IPS-20b (cell line): Measurements from ENCODE around the gene METTL26.

Experiments
- H3K27ac ChIP-seq: one replicate; pipeline ENCODE4 v1.5.1; 2013; ENCODE audit warnings: low read length
- H3K27me3 ChIP-seq: 2 replicates; pipeline ENCODE4 v1.6.1; 2013; ENCODE audit warnings: mild to moderate bottlenecking, low read length, inconsistent platforms; ENCODE audit not compliant: insufficient read depth
- H3K36me3 ChIP-seq: 2 replicates; pipeline ENCODE4 v1.6.1; 2013; ENCODE audit warnings: low read depth, mild to moderate bottlenecking, inconsistent platforms, low read length, moderate library complexity; ENCODE audit not compliant: insufficient read depth
- H3K4me1 ChIP-seq: 2 replicates; pipeline ENCODE4 v1.6.1; 2013; ENCODE audit warnings: mild to moderate bottlenecking, control low read depth, inconsistent platforms, low read length, moderate library complexity; ENCODE audit not compliant: insufficient read depth
- H3K4me3 ChIP-seq: 2 replicates; pipeline ENCODE4 v1.5.1; 2013; ENCODE audit warnings: mild to moderate bottlenecking, low read length, inconsistent platforms
- H3K9ac ChIP-seq: 2 replicates; pipeline ENCODE4 v1.6.1; 2013; ENCODE audit warnings: low read depth, mild to moderate bottlenecking, inconsistent platforms, low read length, moderate library complexity
- H3K9me3 ChIP-seq: 2 replicates; pipeline ENCODE4 v1.6.1; 2013; ENCODE audit warnings: mild to moderate bottlenecking, low read depth, low read length, inconsistent platforms; ENCODE audit not compliant: insufficient read depth

Gene METTL26

DNA sequence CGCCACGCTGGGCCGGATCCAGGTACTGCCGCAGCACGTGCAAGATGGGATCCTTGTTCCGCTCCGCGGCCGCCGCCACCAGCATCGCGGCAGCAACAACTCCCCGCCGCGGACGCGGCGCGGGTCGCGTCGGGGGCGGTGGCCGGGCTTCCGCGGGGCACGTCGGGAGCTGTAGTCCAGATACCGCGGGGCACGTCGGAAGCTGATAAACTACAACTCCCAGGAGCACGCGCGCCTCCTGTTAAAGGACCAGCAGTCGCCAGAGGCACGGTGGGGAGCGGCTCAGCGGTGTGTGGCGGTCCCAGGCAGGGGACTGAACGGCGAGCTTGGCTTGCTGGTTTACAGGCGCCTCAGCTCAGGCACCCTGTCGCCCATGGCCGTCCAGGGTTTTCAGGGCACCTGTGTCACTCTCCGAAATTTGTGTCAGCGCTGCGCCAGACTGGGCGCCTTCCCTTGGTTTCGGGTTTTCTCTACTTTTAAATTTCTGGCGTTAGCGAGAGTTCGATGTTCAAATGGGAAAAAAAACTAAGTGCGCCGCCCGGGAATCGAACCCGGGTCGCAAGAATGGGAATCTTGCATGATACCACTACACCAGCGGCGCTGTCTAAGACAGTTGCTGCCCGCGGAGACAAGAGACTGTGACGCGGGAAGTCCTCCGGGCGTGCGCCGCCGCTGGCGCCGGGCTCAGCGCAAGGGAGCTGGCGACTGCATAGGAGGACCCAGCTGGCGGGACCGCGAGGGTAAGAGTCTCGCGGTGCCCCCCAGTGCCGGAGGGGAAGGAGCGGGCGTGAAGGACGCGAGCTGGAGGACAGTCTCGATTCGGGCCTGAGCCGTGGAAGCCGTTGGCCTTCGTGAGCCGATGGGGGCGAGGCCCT lies at the start of gene METTL26:
TSS of gene METTL26 (minus strand) at position 100 of the 875 bp plus-strand sequence. CDS start at position 85, 15 bp downstream.
- no peak within 1 kb of the TSS for H3K27ac ChIP-seq
- peak within 1 kb of the TSS; percentile 86 for H3K4me3 ChIP-seq
- H3K4me1 ChIP-seq: no peaks in the 10 kb centered on the region; the same call in 1 of the 2 replicates
- no peaks in the 10 kb centered on the region for H3K36me3 ChIP-seq
- no peaks in the 10 kb centered on the region for H3K27me3 ChIP-seq
- H3K9me3 ChIP-seq: no peaks in the 10 kb centered on the region
- H3K9ac ChIP-seq: peak within 1 kb of the TSS; percentile 79; the same call in 1 of the 2 replicates

DNA sequence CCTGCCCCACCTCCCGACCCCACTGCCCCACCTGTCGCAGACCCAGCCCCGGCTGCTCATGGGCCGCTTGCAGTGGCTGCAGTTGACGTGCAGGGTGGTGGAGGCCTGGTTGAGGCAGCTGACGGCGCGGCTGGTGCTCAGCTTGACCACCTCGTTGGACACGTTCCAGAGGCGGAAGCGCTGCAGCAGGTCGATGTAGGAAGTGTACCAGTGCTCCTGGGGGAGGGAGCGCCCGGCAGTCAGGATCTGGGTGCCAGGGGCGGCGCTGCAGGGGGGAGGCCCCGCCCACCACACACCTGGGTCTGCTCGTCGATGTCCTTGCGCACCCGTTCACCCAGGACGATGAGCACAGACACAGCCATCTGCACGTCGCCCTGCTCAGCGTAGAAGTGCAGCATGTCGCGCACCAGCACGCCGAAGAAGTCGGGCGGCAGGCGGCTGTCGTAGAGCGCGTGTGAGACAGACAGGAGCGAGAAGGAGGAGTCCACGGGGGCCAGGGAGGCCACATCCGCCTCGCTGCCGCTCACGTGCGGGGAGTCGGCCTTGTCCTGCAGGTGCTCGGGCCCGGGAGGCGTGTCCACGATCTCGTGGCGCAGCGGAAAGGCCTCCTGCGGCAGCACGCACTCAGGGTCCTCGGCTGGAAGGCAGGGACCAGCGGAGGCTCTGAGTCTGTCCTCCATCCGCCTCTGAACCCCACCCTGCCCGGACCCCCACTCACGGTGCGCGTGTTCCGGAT lies 49.0 kb upstream of the METTL26 start:
- Histone ChIP-seq H3K4me3 (no peak overlapping the region), H3K9me3 (no peaks in the 10 kb centered on the region), H3K9ac (no peak overlapping the region), H3K27ac (no peak overlapping the region), H3K27me3 (no peaks in the 10 kb centered on the region), H3K4me1 (no peaks in the 10 kb centered on the region), H3K36me3 (peaks cover 19% of the 10 kb centered on the region)

DNA sequence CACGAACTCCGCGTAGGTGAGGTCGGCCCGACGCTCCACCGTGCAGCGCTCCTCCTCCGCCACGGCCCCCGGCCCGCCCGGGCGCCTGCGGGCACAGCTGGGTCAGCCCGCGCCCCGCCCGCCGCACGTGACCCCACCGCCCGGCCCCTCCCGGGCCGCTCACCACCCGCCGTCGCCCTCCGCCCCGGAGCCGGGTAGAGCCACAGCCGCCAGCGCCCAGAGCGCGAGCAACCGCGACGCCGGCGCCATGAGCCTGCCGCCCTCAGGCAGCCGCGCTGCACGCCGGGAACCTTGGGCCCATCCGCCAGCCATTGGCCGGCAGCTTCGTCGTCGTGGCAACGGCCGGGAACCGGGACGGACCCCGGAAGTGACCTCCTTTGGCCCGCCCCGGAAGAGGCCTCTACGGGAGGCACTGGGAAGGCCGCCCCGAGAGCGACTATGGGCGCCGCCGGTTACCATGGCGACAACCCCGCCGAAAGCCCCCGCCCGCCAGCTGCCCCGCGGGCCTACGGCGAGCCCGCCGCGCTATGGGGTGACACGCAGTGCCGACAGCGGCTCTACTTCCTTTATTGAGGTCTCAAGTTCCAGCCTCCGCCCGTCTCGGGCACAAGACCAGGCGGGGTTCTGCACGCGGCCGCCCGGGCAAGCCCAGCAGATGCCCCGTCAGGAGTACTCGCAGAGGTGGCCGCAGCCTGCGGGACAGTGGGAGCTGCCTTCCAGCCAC lies 48.1 kb upstream of the METTL26 start, which contains the start of gene JMJD8:
TSS of gene JMJD8 (minus strand) at position 264 of the 724 bp plus-strand sequence. CDS start at position 249, 15 bp downstream.
- Histone ChIP-seq H3K27ac (no peak within 1 kb of the TSS), H3K36me3 (peaks cover 19% of the 10 kb centered on the region)

DNA sequence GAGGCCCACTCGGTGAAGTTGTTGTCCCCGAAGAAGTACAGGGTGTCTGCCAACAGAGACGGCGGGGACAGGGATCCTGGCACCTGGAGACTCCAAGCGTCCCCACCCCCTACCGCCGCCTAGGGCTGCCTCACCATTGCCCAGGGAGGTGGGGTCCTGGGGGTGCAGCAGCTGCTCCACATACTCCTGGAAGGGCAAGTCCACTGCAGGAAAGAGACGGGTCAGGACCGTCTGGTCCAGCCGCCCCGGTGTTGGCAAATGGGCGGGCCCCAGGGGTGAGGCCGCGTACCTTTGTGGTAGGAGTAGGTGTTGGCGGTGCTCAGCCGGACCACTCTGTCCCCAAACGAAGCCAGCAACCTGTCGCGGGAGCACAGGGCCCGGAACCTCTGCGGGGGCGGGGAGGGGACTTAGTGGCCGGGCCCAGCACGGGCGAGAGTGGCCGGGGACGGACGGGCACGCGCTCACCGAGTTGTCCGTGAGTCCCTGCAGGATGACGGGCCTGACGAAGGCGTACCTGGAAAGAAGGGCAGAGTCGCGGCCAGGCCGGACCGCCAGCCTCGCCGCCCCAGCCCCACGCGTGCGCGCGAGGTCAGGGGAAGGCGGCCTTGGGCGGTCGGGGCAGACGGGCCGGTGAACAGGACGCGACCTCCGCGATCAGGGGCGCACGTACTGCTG lies 47.4 kb upstream of the METTL26 start:
- H3K27me3 ChIP-seq: no peaks in the 10 kb centered on the region

More for the DNA sequence above, 48.1 kb upstream of the METTL26 start, which contains the start of gene JMJD8:
- H3K4me3 ChIP-seq: peak within 1 kb of the TSS; percentile 74
- H3K4me1 ChIP-seq: no peaks in the 10 kb centered on the region
- no peaks in the 10 kb centered on the region for H3K9me3 ChIP-seq
- no peaks in the 10 kb centered on the region for H3K27me3 ChIP-seq
- peak within 1 kb of the TSS; percentile 79 for H3K9ac ChIP-seq

DNA sequence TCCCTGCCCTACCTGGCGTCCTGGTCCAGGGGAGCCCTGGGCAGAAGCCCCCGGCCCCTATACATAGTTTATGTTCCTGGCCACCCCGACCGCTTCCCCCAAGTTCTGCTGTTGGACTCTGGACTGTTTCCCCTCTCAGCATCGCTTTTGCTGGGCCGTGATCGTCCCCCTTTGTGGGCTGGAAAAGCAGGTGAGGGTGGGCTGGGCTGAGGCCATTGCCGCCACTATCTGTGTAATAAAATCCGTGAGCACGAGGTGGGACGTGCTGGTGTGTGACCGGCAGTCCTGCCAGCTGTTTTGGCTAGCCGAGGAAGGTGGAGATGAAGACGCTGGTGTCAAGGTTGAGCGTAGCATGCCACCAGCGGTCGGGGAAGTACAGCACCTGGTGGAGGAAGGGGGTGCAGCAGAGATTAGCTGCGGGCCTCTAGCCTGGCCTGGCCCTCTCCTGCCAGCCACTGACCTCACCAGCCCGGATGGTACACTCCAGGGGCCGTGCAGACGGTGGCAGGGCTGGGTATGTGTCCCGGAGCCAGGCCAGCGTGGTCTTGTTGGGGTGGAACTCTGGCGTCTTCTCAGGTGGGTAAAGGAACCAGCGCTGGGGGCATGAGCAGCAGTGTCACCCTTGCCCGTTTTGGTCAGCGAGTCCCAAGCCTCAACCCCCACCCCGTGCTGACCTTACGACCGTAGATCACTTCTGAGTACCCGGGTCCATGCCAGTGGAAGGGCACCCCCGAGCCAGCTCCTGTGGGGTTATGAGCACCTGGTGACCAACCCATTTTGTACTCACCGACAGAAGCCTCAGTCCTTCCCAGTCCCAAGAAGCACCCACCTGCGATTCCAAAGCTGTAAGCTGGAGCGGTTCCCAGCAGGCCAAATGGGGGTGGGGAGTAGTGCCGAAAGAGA lies 46.6 kb upstream of the METTL26 start:
- peak overlapping the region; percentile 74 for H3K4me3 ChIP-seq
- H3K9me3 ChIP-seq: no peaks in the 10 kb centered on the region
- H3K27ac ChIP-seq: no peak overlapping the region
- no peaks in the 10 kb centered on the region for H3K27me3 ChIP-seq
- H3K36me3 ChIP-seq: peaks cover 19% of the 10 kb centered on the region
- H3K4me1 ChIP-seq: no peaks in the 10 kb centered on the region
- H3K9ac ChIP-seq: no peak overlapping the region

More for the DNA sequence above, 47.4 kb upstream of the METTL26 start:
- Histone ChIP-seq H3K4me3 (peak overlapping the region; percentile 74), H3K9me3 (no peaks in the 10 kb centered on the region), H3K4me1 (no peaks in the 10 kb centered on the region), H3K27ac (no peak overlapping the region), H3K36me3 (peaks cover 19% of the 10 kb centered on the region), H3K9ac (peak overlapping the region; percentile 79)

DNA sequence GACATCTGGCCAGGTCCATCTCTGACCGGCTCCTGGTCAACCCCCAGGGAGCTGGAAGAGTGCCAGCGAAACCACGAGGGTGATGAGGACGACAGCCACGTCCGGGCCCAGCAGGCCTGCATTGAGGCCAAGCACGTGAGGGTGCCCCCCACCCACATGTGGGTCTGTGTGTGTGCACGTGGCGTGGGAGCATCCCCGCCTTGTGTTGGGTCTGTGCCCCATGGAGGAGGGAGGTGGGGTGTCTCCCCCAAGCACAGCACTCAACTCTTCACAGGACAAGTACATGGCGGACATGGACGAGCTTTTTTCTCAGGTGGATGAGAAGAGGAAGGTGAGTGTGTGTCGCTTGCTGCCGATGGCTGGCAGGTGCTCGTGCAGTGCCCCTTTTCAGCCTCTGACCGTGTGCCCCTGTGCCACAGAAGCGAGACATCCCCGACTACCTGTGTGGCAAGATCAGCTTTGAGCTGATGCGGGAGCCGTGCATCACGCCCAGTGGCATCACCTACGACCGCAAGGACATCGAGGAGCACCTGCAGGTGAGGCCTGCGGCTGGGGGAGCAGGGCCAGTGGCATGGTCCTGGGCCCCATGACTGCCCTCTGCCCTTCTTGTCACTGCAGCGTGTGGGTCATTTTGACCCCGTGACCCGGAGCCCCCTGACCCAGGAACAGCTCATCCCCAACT lies 45.8 kb upstream of the METTL26 start:
- Histone ChIP-seq H3K9me3 (no peaks in the 10 kb centered on the region), H3K27me3 (no peaks in the 10 kb centered on the region), H3K9ac (no peak overlapping the region; the same call in 1 of the 2 replicates), H3K36me3 (peaks cover 19% of the 10 kb centered on the region), H3K27ac (no peak overlapping the region), H3K4me1 (no peaks in the 10 kb centered on the region), H3K4me3 (peak overlapping the region; percentile 90; the same call in 1 of the 2 replicates)

DNA sequence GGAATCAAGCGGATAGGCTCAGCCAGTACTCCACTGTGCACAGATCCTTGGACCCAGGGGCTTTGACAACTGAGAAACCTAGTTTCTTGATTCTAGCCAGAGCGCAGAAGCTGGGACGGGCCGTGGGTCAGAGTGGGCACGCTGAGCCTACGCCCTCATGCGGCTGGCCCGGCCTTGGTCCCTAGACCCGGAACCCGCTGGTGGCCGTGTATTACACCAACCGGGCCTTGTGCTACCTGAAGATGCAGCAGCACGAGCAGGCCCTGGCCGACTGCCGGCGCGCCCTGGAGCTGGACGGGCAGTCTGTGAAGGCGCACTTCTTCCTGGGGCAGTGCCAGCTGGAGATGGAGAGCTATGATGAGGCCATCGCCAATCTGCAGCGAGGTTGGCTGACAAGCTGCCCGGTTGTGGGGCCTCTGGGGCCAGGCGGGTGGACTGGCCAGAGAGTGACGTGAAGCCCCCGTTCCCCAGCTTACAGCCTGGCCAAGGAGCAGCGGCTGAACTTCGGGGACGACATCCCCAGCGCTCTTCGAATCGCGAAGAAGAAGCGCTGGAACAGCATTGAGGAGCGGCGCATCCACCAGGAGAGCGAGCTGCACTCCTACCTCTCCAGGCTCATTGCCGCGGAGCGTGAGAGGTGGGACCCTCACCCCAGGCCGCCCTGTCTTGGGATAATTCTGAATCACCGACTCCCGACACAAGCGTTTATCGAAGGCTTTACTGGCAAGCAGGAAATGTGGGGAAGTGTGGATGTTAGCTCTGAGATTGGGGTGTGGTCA lies 45.1 kb upstream of the METTL26 start:
- peaks cover 19% of the 10 kb centered on the region for H3K36me3 ChIP-seq
- peaks cover 3% of the 10 kb centered on the region; the same call in 1 of the 2 replicates for H3K27me3 ChIP-seq
- H3K9ac ChIP-seq: peak overlapping the region; percentile 80; the same call in 1 of the 2 replicates
- no peaks in the 10 kb centered on the region for H3K9me3 ChIP-seq
- no peaks in the 10 kb centered on the region for H3K4me1 ChIP-seq
- H3K4me3 ChIP-seq: peak overlapping the region; percentile 90
- H3K27ac ChIP-seq: no peak overlapping the region

DNA sequence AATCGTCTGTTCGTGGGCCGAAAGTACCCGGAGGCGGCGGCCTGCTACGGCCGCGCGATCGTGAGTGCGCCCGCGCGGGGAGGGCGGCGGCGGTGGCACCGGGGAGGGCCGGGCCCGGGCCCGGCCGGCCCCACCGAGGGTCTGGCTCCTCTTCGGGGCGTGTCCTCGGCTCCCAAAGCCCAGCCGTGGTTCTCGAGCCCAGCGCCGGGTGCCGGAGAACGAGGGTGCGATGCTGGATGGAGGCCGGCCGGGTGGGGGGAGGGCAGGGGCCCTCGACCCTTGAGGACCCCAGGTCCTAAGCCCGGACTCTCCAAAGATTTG lies 44.5 kb upstream of the METTL26 start:
- Histone ChIP-seq H3K27ac (no peak overlapping the region), H3K4me1 (no peaks in the 10 kb centered on the region), H3K4me3 (peak overlapping the region; percentile 90), H3K9ac (peak overlapping the region; percentile 80; the same call in 1 of the 2 replicates), H3K36me3 (peaks cover 19% of the 10 kb centered on the region), H3K27me3 (peaks cover 8% of the 10 kb centered on the region; the same call in 1 of the 2 replicates), H3K9me3 (no peaks in the 10 kb centered on the region)

DNA sequence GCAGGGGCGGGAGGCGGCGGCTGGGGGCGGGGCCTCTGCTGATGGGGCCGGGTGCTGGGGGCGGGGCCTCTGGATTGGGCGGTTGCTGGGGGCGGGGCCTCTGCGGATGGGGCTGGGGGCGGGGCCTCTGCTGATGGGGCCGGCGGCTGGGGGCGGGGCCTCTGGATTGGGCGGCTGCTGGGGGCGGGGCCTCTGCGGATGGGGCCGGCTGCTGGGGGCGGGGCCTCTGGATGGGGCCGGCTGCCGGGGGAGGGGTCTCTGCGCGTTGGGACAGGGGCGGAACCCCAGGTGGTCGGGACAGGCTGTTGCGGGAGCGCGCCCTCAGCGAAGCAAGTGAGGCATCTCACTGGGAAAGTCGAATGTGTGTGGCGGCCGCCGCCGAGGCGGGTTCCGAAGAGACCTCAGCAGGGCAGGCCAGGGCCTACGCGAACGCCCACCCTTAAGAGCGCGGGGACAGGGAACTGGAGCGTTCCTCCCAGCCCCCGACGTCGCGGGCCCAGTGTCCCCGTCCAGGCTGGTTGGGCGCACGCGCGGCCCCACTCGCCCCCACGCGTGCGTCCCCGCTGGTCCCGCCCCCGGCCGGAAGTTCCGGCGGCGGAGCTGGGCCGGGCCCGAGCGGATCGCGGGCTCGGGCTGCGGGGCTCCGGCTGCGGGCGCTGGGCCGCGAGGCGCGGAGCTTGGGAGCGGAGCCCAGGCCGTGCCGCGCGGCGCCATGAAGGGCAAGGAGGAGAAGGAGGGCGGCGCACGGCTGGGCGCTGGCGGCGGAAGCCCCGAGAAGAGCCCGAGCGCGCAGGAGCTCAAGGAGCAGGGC lies 43.9 kb upstream of the METTL26 start, which contains the start of gene STUB1:
TSS of gene STUB1 (plus strand) at position 597 of the 811 bp plus-strand sequence. CDS start at position 713, 116 bp downstream.
- Histone ChIP-seq H3K9me3 (no peaks in the 10 kb centered on the region), H3K27ac (no peak within 1 kb of the TSS), H3K9ac (peak within 1 kb of the TSS; percentile 80; the same call in 1 of the 2 replicates), H3K4me1 (no peaks in the 10 kb centered on the region; the same call in 1 of the 2 replicates), H3K4me3 (peak within 1 kb of the TSS; percentile 90), H3K36me3 (peaks cover 19% of the 10 kb centered on the region), H3K27me3 (peaks cover 12% of the 10 kb centered on the region; the same call in 1 of the 2 replicates)
